ENCODE results near the gene ADK. TPM values are rescaled to one million over a fixed set of nuclear protein-coding genes. Genes with fewer than 3 reads are reported as not detected.

Gene ADK
- total RNA-seq, 1 experiment from 2014 or later: 26.8 TPM

GRCh38 chr10:74557098-74557497 lies 406.1 kb downstream of the ADK start:
- no peak overlapping the region for H2BK5ac ChIP-seq (ENCODE audit: insufficient read length, low read length)
- H3K56ac ChIP-seq (ENCODE audit: insufficient read length, low read depth, low read length): no peak overlapping the region
- no peak overlapping the region for H4K8ac ChIP-seq (replicated peaks; ENCODE audit: insufficient read length, low read depth, low read length)
- H3K14ac ChIP-seq (ENCODE audit: insufficient read depth, low read length): no peak overlapping the region
- H3K79me1 ChIP-seq (ENCODE audit: insufficient read depth, low read depth, low read length, poor library complexity, severe bottlenecking): no peaks in the 10 kb centered on the region
- H2BK12ac ChIP-seq (ENCODE audit: insufficient read length, low read depth, low read length): no peak overlapping the region
- no peaks in the 10 kb centered on the region for H3K23me2 ChIP-seq (ENCODE audit: insufficient read length, low read depth, low read length, poor library complexity, severe bottlenecking)
- Mint-ChIP-seq H3K27ac (no peak overlapping the region), H3K36me3 (ENCODE audit: insufficient read depth in 1 of 3, low read depth in 3 of 3) (0 out of 7 replicates have a peak, but pooled peaks cover 0 to 4% (median 0%) of the 10 kb centered on the region in 3 experiments), H3K4me1 (no peaks in the 10 kb centered on the region; a peak in 1 of 4 replicates), H3K9me3 (no peaks in the 10 kb centered on the region), H3K27me3 (ENCODE audit: low read depth) (no peaks in the 10 kb centered on the region), H3K4me3 (no peak overlapping the region)
- WGBS (ENCODE audit: extremely low coverage, insufficient read length, low lambda C conversion rate): no CpG with 5 or more reads among the region's 1 CpG
- no peaks in the 10 kb centered on the region for H4K20me1 ChIP-seq (ENCODE audit: control insufficient read depth, insufficient read depth, insufficient read length)
- H3K23ac ChIP-seq (ENCODE audit: insufficient read length, low read depth, low read length): no peak overlapping the region
- no peak overlapping the region for H2BK120ac ChIP-seq (ENCODE audit: low read depth, low read length, poor library complexity, severe bottlenecking)
- H3K9ac ChIP-seq (ENCODE audit: extremely low read depth, insufficient read length, low read length): no peak overlapping the region
- H3K27ac ChIP-seq (ENCODE audit: insufficient read length, low read depth, low read length): no peak overlapping the region
- H2BK15ac ChIP-seq (ENCODE audit: low read depth, low read length): no peak overlapping the region
- H3K4me2 ChIP-seq (ENCODE audit: insufficient read depth, insufficient read length, low read length): no peak overlapping the region
- no peaks in the 10 kb centered on the region for H3K79me2 ChIP-seq (ENCODE audit: insufficient read depth, low read length)
- H3K18ac ChIP-seq (ENCODE audit: insufficient read length, low read depth, low read length): no peak overlapping the region
- no peak overlapping the region for H4K5ac ChIP-seq (ENCODE audit: insufficient read length, low read depth, low read length)
- no peaks in the 10 kb centered on the region for H3K27me3 ChIP-seq (ENCODE audit: insufficient read depth, low read length)
- no peak overlapping the region for H2AFZ ChIP-seq (ENCODE audit: low read length)
- H2BK20ac ChIP-seq (ENCODE audit: low read depth, low read length, poor library complexity, severe bottlenecking): no peak overlapping the region
- H3K4ac ChIP-seq (ENCODE audit: low read depth, low read length): no peak overlapping the region
- no peak overlapping the region for H3T11ph ChIP-seq (ENCODE audit: low read length)
- TF ChIP-seq, protein P1, sequence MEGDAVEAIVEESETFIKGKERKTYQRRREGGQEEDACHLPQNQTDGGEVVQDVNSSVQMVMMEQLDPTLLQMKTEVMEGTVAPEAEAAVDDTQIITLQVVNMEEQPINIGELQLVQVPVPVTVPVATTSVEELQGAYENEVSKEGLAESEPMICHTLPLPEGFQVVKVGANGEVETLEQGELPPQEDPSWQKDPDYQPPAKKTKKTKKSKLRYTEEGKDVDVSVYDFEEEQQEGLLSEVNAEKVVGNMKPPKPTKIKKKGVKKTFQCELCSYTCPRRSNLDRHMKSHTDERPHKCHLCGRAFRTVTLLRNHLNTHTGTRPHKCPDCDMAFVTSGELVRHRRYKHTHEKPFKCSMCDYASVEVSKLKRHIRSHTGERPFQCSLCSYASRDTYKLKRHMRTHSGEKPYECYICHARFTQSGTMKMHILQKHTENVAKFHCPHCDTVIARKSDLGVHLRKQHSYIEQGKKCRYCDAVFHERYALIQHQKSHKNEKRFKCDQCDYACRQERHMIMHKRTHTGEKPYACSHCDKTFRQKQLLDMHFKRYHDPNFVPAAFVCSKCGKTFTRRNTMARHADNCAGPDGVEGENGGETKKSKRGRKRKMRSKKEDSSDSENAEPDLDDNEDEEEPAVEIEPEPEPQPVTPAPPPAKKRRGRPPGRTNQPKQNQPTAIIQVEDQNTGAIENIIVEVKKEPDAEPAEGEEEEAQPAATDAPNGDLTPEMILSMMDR (conservative IDR thresholded peaks at IDR 0.05): no peak
- H4K91ac ChIP-seq (ENCODE audit: insufficient read length, low read depth, low read length): no peak overlapping the region
- no peaks in the 10 kb centered on the region for H3K4me1 ChIP-seq (ENCODE audit: insufficient read depth, low read length)
- DNase-seq: no peak
- no peak overlapping the region for H2AK5ac ChIP-seq (ENCODE audit: insufficient read length, low read length)
- no peaks in the 10 kb centered on the region for H3K9me3 ChIP-seq (ENCODE audit: control insufficient read depth, low read depth, low read length)
